BE2C (cell line): ENCODE measurements around the gene SF3B6.

Source experiments
- DNase-seq: peaks from one replicate; pipeline ENCODE4 v3.0.0-alpha.2; 2020
- H3K27me3 ChIP-seq: fragments of 250-450 bp; sonication (Bioruptor Pico); 2 replicates; pipeline ENCODE4 v1.5.1; 2020; ENCODE audit warnings: mild to moderate bottlenecking
- H3K36me3 ChIP-seq: fragments of 250-450 bp; sonication (Bioruptor Pico); 2 replicates; pipeline ENCODE4 v1.5.1; 2020; ENCODE audit warnings: mild to moderate bottlenecking
- H3K4me1 ChIP-seq: fragments of 250-450 bp; sonication (Bioruptor Pico); 2 replicates; pipeline ENCODE4 v1.5.1; 2020
- H3K4me3 ChIP-seq: 2 replicates; pipeline ENCODE4 v1.5.1; 2011; ENCODE audit warnings: low read depth, low read length
- H3K9me3 ChIP-seq: fragments of 250-450 bp; sonication (Bioruptor Pico); 2 replicates; pipeline ENCODE4 v1.5.1; 2020
- CTCF ChIP-seq: IDR thresholded peaks from 2 replicates; pipeline ENCODE4 v1.5.1; 2012; ENCODE audit warnings: mild to moderate bottlenecking, low read depth, low read length

The SF3B6 gene

GRCh38 chr2:24058564-24059271 lies 17.4 kb downstream of the SF3B6 start:
- no peaks in the 10 kb centered on the region for H3K36me3 ChIP-seq
- DNase-seq = no peak
- no peaks in the 10 kb centered on the region for H3K9me3 ChIP-seq
- no peak for TF ChIP-seq CTCF
- no peaks in the 10 kb centered on the region for H3K27me3 ChIP-seq
- H3K4me3 ChIP-seq = no peak overlapping the region
- H3K4me1 ChIP-seq = no peaks in the 10 kb centered on the region; the same call in none of the 2 replicates

- H3K27me3 ChIP-seq = no peaks in the 10 kb centered on the region
- H3K4me1 ChIP-seq = no peaks in the 10 kb centered on the region; the same call in none of the 2 replicates
- DNase-seq = no peak
- TF ChIP-seq CTCF = no peak
- no peak overlapping the region for H3K4me3 ChIP-seq
- no peaks in the 10 kb centered on the region for H3K9me3 ChIP-seq
- no peaks in the 10 kb centered on the region for H3K36me3 ChIP-seq
Measured at GRCh38 chr2:24055750-24056149, 20.4 kb downstream of the SF3B6 start.

GRCh38 chr2:24054366-24055010 lies 21.6 kb downstream of the SF3B6 start:
- Histone ChIP-seq H3K4me1 (no peaks in the 10 kb centered on the region; the same call in none of the 2 replicates), H3K9me3 (no peaks in the 10 kb centered on the region), H3K4me3 (no peak overlapping the region), H3K36me3 (no peaks in the 10 kb centered on the region), H3K27me3 (no peaks in the 10 kb centered on the region)
- peak; percentile 28 for DNase-seq
- TF ChIP-seq CTCF = no peak

- TF ChIP-seq CTCF = no peak
- no peaks in the 10 kb centered on the region for H3K9me3 ChIP-seq
- H3K4me1 ChIP-seq = no peaks in the 10 kb centered on the region; the same call in 1 of the 2 replicates
- H3K27me3 ChIP-seq = no peaks in the 10 kb centered on the region
- no peaks in the 10 kb centered on the region for H3K36me3 ChIP-seq
- DNase-seq = no peak
- no peak overlapping the region for H3K4me3 ChIP-seq
Measured at GRCh38 chr2:24052951-24053350, 23.2 kb downstream of the SF3B6 start.

- Histone ChIP-seq H3K4me3 (no peak overlapping the region), H3K4me1 (peaks cover 3% of the 10 kb centered on the region), H3K9me3 (no peaks in the 10 kb centered on the region), H3K27me3 (no peaks in the 10 kb centered on the region), H3K36me3 (no peaks in the 10 kb centered on the region)
- DNase-seq = no peak
- no peak for TF ChIP-seq CTCF
Measured at GRCh38 chr2:24051833-24052232, 24.3 kb downstream of the SF3B6 start.
